Measurements from ENCODE around the gene HECA.
A peak's percentile ranks its signal among the peaks of the same experiment; 100 is the strongest.
"Not testable (repeated sequence)": the region's sequence is repeated elsewhere in the genome, so short reads cannot be mapped to it uniquely, and the experiment has no call there.

HECA gene, protein sequence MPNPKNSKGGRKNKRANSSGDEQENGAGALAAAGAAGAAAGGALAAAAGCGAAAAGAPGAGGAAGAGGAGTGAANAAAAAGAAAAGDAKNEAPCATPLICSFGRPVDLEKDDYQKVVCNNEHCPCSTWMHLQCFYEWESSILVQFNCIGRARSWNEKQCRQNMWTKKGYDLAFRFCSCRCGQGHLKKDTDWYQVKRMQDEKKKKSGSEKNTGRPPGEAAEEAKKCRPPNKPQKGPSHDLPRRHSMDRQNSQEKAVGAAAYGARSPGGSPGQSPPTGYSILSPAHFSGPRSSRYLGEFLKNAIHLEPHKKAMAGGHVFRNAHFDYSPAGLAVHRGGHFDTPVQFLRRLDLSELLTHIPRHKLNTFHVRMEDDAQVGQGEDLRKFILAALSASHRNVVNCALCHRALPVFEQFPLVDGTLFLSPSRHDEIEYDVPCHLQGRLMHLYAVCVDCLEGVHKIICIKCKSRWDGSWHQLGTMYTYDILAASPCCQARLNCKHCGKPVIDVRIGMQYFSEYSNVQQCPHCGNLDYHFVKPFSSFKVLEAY

DNA sequence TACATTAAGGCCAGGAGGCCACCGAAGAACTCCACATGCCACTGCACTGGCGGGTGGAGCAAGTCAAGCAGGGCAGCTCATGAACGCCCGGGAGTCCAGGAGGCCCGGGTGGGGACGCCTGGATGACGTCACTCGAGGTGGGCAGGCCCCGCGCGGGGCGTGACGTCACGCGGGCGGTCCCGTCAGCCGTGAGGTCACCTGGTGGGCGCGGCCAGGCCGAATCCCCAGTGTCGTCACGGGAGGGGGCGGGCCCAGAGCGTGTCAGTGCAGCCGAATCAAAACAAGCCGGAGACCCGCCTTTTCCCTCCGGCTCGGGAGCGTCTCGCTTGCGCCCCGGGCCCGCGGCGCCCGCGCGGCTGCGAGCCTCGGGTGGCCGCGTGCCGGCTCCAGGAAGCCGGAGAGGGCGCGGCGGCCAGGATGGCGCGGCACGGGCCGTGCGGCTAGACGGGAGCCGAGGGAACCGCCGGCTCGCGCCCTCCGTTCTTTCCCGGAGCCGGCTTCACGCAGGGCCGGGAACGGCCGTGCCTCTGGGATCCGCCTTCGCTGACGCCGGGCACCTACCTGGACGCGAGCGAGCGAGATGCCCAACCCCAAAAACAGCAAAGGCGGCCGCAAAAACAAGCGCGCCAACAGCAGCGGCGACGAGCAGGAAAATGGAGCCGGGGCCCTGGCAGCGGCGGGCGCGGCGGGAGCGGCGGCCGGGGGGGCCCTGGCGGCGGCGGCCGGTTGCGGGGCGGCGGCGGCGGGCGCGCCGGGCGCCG lies at the start of gene HECA:
Gene HECA, plus strand, starts transcription at position 264 of the 761 bp plus-strand sequence. Its CDS starts 317 bp downstream, at position 581.
- peak; percentile 99 to 100 for DNase-seq (ENCODE audit: low read depth in 2 of 2)

DNA sequence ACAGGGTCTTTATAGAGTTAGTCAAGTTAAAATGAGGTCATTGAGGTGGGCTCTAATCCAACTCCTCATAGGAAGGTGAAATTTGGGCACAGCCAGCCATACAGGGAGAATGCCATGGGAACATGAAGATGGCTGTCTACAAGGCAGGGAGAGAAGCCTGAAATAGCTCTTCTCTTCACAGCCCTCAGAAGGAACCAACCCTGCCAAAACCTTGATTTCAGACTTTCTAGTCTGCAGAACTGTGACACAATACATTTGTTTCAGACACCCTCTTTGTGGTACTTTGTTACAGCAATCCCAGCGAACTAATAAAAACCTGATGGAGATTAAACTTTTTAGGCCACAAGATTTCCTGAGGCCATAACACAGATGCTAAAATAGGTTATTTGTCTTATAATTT lies 43.1 kb upstream of the HECA start:
- DNase-seq (ENCODE audit: low read depth in 2 of 2): no peak

DNA sequence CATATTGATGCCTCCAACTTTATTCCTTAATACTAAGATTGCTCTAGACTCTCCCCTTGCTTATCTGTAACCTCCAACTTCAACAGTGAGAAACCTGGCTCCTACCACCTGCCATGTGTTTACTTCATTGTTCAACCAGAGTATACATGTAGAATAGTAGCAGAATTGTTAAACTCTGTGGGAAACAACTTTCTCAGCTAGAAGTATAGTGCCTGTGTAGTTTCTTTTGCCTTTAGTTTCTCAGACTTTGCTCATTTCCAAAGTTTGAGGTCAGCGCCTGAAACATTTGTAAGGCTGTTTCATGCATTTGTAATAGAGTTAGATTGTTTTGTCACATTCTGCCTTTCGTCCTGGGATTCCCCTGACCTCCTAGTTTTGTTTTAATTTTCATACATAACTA lies 34.9 kb upstream of the HECA start:
- no peak for DNase-seq (ENCODE audit: low read depth in 2 of 2)

DNA sequence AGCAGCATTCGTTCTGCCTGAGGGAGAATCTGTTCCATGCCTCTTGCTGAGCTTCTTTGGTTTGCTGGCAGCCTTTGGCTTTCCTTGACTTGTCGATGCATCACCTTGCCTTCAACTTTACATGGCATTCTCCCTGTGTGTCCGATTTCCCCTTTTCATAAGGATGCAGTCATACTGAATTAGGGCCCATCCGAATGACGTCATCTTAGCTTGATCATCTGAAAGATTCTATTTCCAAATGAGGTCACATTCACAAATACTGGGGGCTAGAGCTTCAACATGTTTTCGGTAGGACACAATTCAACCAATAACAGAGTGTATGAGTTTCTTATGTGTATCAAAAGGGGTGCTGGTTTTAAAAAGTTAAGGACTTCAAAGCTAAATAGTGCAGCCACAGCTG lies 27.8 kb upstream of the HECA start:
- DNase-seq (ENCODE audit: low read depth in 2 of 2): no peak

DNA sequence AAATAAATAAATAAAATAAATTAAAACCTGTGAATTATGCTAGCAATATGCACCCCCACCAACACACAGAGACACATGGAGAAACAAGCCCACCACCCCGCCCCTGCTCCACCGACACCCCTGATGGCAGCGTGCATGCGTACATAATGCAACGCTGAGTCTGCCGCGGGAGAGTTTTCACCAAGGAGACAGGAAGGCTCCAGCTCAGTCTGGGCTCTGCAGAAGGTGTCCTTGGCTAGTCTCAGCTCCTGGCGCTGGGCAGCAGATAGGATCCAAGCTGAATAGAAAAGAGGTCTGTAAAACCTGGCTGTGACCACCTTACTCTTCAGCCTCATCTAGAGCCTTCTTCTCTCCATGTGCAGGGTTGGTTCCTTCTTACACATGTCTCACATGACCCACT lies 26.5 kb upstream of the HECA start:
- DNase-seq (ENCODE audit: low read depth in 2 of 2): no peak

DNA sequence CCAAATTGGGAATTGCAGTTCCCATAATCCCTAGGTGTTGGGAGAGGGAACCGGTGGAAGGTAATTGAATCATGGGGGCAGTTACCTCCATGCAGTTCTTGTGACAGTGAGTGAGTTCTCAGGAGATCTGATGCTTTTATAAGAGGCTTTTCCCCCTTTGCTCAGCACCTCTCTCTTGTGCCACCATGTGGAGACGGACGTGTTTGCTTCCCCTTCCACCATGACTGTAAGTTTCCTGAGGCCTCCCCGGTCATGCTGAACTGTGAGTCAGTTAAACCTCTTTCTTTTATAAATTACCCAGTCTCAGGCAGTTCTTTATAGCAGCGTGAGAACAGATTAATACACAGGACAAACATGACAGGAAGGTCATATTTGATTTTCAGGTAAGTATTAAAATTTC lies 25.3 kb upstream of the HECA start:
- DNase-seq (ENCODE audit: low read depth in 2 of 2): no peak

DNA sequence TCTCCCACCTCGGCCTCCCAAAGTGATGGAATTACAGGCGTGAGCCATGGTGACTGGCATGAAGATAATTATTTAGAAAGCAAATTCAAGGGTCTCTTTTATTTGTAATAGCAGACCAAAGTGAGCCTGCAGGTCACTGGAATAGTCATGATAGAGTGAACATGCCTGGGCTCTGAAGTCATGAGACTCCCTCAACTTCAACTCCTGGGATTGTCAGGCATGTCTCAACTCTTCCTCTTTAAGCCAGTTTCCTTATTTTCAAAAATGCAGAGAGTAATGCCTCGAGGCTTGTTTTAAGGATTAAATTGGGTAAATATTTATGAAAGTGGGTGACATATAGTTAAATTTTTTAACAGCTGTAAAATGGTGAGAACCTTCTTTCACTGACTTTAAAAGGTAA lies 22.7 kb upstream of the HECA start:
- DNase-seq (ENCODE audit: low read depth in 2 of 2): no peak

DNA sequence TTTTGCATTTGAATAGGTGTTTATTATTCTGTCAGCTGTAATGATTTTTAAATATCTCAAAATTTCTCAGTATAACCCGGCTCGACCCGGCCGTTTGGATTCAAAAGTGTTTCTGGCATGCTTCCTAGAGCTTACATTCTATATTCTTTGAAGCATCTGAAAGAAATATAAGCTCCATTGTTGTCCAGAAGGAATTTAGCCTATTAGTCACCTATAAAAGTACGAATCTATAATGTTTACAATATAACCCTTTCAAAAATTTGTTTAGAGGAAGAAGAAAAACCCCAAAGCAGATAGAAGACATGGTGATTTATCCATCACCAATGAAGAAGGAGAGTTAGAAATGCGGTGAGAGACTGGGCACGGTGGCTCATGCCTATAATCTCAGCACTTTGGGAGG lies 22.3 kb upstream of the HECA start:
- no peak for DNase-seq (ENCODE audit: low read depth in 2 of 2)

DNA sequence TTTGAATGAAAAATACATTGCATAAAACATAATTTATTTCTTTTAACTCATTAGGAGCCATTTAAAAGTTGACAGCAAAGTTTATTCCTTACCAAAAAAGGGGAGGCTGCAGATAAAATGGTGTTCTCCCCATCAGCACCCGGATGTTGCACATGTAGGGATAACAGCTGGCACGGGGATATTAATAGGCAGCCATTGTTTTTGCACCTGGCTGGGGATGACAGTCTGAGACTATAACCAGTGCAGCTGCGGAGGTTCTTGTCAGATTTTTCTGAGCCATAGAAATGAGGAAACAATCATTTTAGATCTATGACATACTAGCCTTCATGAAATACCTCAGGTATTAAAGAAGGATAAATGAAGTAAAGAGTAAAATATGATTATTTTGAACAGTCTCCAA lies 20.1 kb upstream of the HECA start:
- DNase-seq (ENCODE audit: low read depth in 2 of 2): no peak

DNA sequence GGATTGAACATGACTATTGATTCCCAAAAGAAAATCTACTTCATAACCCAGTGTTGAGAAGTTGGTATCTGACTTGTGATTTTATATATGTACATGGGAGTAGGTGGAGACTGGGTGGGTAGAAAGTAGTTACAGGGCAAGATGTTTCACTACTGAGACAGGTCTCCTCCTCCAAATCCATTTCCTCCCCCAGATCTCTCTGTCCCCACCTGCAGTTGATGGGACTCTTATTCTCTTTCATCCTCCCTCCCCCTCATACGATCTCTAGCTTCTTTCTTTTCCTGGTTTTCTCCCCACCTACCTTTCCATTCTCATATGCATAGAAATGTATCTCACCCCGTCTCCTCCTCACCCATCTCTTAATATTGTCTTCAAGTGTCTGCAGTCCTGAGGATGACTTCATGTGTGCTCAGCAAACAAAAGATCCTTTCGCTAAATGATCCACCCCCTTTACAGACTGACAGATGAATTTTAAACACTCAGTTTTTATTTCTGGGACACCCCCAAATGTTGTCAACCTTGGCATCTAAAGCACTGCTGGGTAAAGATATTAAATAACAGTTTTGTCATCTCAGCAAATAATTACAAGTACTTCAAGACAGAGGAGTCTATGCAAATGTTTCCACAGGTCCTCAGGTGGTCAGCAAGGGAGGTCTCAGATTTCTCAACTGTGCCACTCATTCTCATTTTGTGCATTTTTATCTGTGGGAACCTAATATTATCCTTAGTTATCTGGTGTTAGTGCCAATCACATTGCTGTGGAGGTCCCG lies 18.7 kb upstream of the HECA start:
- no peak for DNase-seq (ENCODE audit: low read depth in 2 of 2)

DNA sequence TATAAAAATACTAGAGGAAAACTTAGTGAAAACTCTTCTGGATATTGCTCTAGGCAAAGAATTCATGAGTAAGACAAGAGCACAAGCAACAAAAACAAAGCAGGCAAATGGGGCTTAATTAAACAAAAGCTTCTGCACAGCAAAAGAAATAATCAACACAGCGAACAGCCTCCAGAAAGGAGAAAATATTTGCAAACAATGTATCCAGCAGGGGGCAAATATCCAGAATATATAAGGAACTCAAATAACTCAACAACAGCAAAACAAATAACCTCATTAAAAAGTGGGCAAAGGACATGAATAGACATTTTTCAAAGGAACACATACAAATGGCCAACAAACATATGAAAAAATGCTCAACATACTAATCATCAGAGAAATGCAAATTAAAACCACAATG lies 17.1 kb upstream of the HECA start:
- no peak for DNase-seq (ENCODE audit: low read depth in 2 of 2)

DNA sequence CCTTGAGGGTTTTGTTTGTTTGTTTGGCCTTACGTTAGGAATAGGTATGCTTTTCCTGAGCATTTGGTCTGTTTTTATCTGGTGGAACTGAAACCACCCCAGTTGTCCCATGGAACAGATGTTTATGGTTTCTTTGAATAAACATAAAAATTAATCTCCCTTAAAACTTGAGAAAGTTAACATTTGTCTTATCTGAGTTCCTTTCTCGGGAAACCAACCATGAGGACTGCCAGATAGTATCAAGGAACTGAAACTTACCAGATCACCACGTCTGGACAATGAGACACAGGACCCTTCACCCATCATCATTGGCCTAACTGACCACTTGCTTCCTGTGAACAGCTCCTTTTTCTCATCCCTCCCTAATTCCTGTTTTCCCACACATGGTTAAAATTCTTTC lies 15.3 kb upstream of the HECA start:
- no peak for DNase-seq (ENCODE audit: low read depth in 2 of 2)

DNA sequence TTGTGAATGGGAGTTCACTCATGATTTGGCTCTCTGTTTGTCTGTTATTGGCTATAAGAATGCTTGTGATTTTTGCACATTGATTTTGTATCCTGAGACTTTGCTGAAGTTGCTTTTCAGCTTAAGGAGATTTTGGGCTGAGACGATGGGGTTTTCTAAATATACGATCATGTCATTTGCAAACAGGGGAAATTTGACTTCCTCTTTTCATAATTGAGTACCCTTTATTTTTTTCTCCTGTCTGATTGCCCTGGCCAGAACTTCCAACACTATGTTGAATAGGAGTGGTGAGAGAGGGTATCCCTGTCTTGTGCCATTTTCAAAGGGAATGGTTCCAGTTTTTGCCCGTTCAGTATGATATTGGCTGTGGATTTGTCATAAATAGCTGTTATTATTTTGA lies 12.1 kb upstream of the HECA start:
- DNase-seq (ENCODE audit: low read depth in 2 of 2): not testable (repeated sequence)

DNA sequence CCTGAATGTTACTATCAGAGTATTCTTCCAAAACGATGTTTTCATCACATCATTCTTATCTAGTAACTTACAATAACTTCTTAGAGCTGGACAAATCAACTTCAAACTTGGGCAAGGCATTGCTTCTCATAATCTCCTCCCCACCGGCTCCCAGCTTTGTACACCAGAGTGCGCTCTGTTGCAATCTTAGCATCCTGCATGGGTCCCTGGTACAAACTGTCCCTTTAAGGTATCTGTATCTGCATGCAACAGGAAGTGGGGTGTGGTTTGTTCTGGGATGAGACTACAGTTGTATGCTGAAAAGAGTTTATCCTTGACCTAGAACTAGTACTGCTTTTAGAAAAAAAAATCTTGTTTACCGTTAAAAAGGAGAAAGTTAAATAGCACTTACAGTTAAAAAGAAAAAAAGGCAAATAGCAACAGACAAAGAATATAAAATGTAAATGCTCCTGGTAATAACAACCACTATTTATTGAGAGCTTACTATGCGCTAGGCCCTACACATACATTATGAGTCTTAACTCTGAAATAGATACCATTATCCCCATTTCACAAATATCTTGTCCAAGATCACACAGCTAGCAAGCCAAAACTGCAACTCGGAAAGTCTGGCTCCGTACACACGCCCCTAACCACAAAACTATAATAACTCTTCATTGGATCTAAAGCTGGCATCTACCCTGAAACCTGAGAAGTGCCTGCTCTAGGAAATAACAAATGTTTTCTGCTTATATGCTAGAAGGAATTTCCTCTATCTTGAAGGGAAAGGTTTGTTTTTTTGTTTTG lies 9.8 kb upstream of the HECA start:
- DNase-seq (ENCODE audit: low read depth in 2 of 2): peak; percentile 53 to 67

DNA sequence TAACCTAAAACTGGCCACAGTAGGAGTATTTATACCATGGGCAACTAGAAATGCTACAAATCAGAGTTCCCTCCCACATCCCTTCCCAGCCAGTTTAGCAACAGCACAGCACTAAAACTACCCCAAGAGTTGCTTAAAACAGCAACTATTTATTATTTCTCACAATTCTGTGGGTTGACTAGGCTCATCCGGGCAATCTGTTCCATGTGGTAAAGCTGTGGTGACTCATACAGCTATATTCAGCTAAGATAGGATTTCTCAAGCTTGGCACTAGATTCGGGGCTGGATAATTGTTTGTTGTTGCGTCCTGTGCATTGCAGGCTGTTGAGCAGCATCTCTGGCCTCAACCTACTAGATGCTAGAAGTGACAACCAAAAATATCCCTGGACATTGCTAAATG lies 8.6 kb upstream of the HECA start:
- DNase-seq (ENCODE audit: low read depth in 2 of 2): no peak

DNA sequence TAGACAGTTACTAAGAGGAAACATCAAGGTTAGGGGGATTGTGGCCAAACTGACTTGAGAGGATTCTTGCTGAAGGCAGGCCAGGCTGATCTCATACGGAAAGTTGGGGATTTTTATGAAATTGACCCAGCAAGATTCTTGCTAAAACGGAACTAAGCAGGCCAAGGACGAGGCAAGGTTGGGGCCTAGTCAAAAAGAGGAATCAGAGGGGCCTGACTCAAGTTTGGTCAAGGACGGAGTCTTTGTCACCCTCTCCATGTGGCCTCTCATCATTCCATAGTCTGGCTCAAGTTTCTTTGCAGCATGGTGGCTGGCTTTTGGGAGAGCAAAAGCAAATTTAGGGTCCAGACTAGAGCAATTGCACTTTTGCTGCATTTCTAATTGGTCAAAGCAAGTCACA lies 7.9 kb upstream of the HECA start:
- DNase-seq (ENCODE audit: low read depth in 2 of 2): no peak

DNA sequence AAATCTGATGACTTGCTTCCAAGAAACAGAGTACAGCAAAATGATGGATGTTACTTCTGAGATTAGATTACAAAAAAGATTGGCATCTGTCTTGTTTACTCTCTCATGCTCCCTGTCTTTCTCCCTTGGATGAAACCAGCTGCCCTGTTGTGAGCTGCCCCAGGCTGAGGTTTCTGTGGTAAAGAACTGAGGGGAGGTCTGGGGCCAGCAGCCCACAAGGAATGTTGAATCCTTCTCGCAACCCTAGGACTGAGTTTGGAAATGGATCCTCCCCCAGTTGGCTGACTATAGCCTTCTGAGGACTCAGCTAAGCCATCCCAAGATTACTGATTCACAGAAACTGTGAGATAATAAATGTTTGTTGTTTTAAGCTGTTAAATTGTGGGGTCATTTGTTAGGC lies 5.6 kb upstream of the HECA start:
- no peak for DNase-seq (ENCODE audit: low read depth in 2 of 2)

DNA sequence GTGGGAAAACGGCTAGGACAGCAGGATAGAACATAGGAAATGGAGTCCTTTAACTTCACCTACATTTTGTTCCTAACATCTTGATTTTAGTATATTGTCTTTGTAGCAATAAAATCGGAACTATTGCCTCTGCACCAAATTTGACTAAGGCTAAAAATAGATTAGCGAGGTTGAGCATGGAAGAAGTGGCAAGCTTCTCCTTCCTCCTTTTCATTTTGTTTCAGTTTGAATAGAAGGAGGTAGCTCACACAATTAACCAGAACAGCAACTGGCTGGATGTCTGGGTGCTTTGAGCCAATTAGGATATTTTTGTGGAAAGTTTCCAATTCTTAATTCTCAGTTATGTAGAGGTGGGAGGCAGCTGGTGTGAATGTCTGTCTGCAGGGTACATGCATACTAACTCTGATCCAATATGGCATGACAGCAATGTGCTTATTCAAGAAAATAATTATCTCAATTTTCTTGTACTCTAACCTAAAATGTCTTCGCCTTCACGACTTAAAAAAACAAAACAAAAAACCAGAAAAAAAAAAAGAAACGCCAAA lies 3.1 kb upstream of the HECA start:
- no peak for DNase-seq (ENCODE audit: low read depth in 2 of 2)

DNA sequence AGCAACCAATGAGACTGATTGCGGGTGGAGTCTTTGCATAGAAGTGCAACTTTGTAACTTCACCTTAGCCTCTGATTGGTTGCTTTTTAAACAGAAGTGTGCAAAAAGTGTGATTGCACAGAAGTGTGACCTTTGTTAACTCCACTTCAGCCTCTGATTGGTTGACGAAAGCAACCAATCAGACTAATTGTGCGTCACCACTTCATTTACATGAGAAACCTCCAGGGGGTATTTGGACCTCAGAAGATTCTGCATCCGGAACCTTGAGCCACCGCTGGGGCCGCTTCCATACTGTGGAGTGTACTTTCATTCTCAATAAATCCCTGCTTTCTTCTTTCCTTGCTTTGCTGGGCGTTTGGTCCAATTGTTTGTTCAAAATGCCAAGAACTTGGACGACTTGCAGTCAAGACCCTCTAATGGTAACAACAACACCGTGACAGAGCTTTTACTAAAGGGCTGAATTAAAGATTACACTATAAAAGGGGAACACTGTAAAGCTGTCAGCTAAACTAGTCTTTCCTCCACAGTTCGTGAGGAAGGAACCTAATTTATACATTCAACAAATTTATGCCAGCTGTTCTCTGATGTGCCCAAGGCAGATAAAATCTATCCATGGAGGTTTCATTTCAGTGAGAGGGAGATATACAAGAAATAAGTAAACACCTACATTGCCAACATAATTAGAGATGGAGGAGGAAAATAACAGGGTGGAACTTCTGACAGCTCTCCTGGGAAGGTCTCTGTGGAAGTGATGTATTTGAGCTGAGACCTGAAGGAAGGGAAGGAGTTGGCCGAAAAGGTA lies 1.4 kb upstream of the HECA start:
- DNase-seq (ENCODE audit: low read depth in 2 of 2): no peak

DNA sequence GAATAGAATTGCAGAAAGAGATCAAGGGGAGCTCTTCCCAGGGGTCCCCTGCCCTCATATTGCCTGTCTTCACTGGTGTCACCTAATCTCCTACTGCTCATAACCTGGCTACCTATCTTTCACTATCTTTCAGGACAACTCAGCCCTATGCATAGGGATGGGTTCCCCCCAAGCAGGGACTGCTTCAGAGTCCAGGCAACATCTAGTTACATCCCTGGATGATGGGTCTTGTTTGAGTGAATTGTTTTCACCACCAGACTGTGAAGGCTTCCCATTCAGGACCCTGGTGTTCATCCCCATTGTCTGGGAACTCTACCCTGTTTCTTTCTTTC lies 850 bp upstream of the HECA start:
- DNase-seq (ENCODE audit: low read depth in 2 of 2): no peak

All from stimulated activated CD4-positive, alpha-beta T cell treated with anti-CD3 and anti-CD28 coated beads, Interleukin-1b, Interleukin-23, amount 100 ng/mL, for 4 hours (primary cell).